GM23338 (cell line): Measurements from ENCODE around the gene XYLT1. TPM values are rescaled to one million over a fixed set of nuclear protein-coding genes. Genes with fewer than 3 reads are reported as not detected.

Source experiments
- ATAC-seq: fragments of 200-7000 bp; cut with Tn5 transposase; 3 replicates; pipeline ENCODE4 v1.9.1; 2020
- DNase-seq: peaks from one replicate; pipeline ENCODE4 v3.0.0-alpha.2; 2015; ENCODE audit warnings: low spot score
- H2AFZ ChIP-seq: fragments of 200-600 bp; sonication (generic); 2 replicates; pipeline ENCODE4 v1.8.0; 2016; ENCODE audit warnings: antibody characterized with exemption, mild to moderate bottlenecking, moderate library complexity
- H3F3A ChIP-seq: fragments of 200-600 bp; sonication (generic); replicated peaks from 2 replicates; pipeline ENCODE4 v1.8.0; 2017; ENCODE audit warnings: antibody characterized with exemption, mixed run types, low read depth
- H3K27ac ChIP-seq: fragments of 200-600 bp; sonication (generic); 2 replicates; pipeline ENCODE4 v1.6.1; 2016; ENCODE audit warnings: low read depth
- H3K27me3 ChIP-seq: fragments of 200-600 bp; sonication (generic); 2 replicates; pipeline ENCODE4 v1.8.0; 2016; ENCODE audit warnings: mild to moderate bottlenecking, mixed run types, moderate library complexity; ENCODE audit not compliant: insufficient read depth
- H3K36me3 ChIP-seq: fragments of 200-600 bp; sonication (generic); 2 replicates; pipeline ENCODE4 v1.8.0; 2016; ENCODE audit warnings: mild to moderate bottlenecking; ENCODE audit not compliant: insufficient read depth
- H3K4me1 ChIP-seq: fragments of 200-600 bp; sonication (generic); 2 replicates; pipeline ENCODE4 v1.8.0; 2016; ENCODE audit warnings: mild to moderate bottlenecking, moderate library complexity; ENCODE audit not compliant: insufficient read depth
- H3K4me2 ChIP-seq: fragments of 200-600 bp; sonication (generic); 2 replicates; pipeline ENCODE4 v1.7.1; 2017; ENCODE audit warnings: mixed run types
- H3K4me3 ChIP-seq: fragments of 200-600 bp; sonication (generic); 2 replicates; pipeline ENCODE4 v1.6.1; 2016; ENCODE audit warnings: mixed run types
- H3K79me2 ChIP-seq: fragments of 200-600 bp; sonication (generic); replicated peaks from 2 replicates; pipeline ENCODE4 v1.8.0; 2017; ENCODE audit warnings: mild to moderate bottlenecking; ENCODE audit not compliant: insufficient read depth
- H3K9me2 ChIP-seq: fragments of 200-600 bp; sonication (generic); 2 replicates; pipeline ENCODE4 v1.8.0; 2017; ENCODE audit not compliant: insufficient read depth
- H4K20me1 ChIP-seq: fragments of 200-600 bp; sonication (generic); replicated peaks from 2 replicates; pipeline ENCODE4 v1.8.0; 2017; ENCODE audit warnings: mild to moderate bottlenecking; ENCODE audit not compliant: insufficient read depth
- H3K27ac Mint-ChIP-seq: 2 replicates; pipeline ENCODE4 v1.8.0; 2020; ENCODE audit warnings: inconsistent platforms, mild to moderate bottlenecking, moderate library complexity, mixed read lengths
- H3K27me3 Mint-ChIP-seq: 3 replicates; pipeline ENCODE4 v1.8.0; 2022; ENCODE audit warnings: low read depth, mild to moderate bottlenecking, moderate library complexity, mixed read lengths, inconsistent platforms; ENCODE audit not compliant: insufficient read depth, poor library complexity
- H3K36me3 Mint-ChIP-seq: 3 replicates; pipeline ENCODE4 v1.8.0; 2021; ENCODE audit warnings: low read depth, mild to moderate bottlenecking, inconsistent platforms, moderate library complexity, mixed read lengths
- H3K4me1 Mint-ChIP-seq: 3 replicates; pipeline ENCODE4 v1.8.0; 2020; ENCODE audit warnings: mild to moderate bottlenecking, inconsistent platforms, mixed read lengths
- H3K4me3 Mint-ChIP-seq: 3 replicates; pipeline ENCODE4 v1.8.0; 2021; ENCODE audit warnings: moderate library complexity, mild to moderate bottlenecking, inconsistent platforms, mixed read lengths
- H3K9me3 Mint-ChIP-seq: 3 replicates; pipeline ENCODE4 v1.8.0; 2020; ENCODE audit warnings: moderate library complexity, mild to moderate bottlenecking, inconsistent platforms, mixed read lengths
- CREB1 ChIP-seq: fragments of 250-450 bp; sonication (Bioruptor Pico); IDR thresholded peaks from 2 replicates; pipeline ENCODE4 v1.5.0; 2020; ENCODE audit warnings: low read depth, mild to moderate bottlenecking, moderate library complexity
- CTCF ChIP-seq, 2 experiments: fragments of 200-600 bp in 1 of 2; sonication (generic) in 1 of 2; conservative IDR thresholded peaks; 2 replicates each; pipeline versions ENCODE4 v1.5.1 to v1.6.1; 2016 to 2017; ENCODE audit warnings: antibody characterized with exemption in 2 of 2, low read depth in 2 of 2, mild to moderate bottlenecking in 2 of 2, moderate library complexity in 1 of 2
- ETS1 ChIP-seq: IDR thresholded peaks from 2 replicates; pipeline ENCODE4 v1.6.1; 2016; ENCODE audit warnings: antibody characterized with exemption
- EZH2 ChIP-seq: fragments of 200-600 bp; sonication (generic); IDR thresholded peaks from one replicate; pipeline ENCODE4 v1.8.0; 2017; ENCODE audit warnings: antibody characterized with exemption, mild to moderate bottlenecking, low read depth; ENCODE audit not compliant: unreplicated experiment
- EZH2phosphoT487 ChIP-seq: fragments of 200-600 bp; sonication (generic); IDR thresholded peaks from one replicate; pipeline ENCODE4 v1.8.1; 2018; ENCODE audit warnings: antibody characterized with exemption; ENCODE audit not compliant: unreplicated experiment
- JUNB ChIP-seq: IDR thresholded peaks from one replicate; pipeline ENCODE4 v1.6.1; 2016; ENCODE audit warnings: antibody characterized with exemption; ENCODE audit not compliant: unreplicated experiment
- NANOG ChIP-seq: IDR thresholded peaks from 2 replicates; pipeline ENCODE4 v1.6.1; 2016; ENCODE audit warnings: antibody characterized with exemption, borderline replicate concordance
- POLR2AphosphoS5 ChIP-seq: IDR thresholded peaks from 2 replicates; pipeline ENCODE4 v1.6.1; 2016; ENCODE audit warnings: antibody characterized with exemption, low read depth
- REST ChIP-seq: IDR thresholded peaks from one replicate; pipeline ENCODE4 v1.6.1; 2018; ENCODE audit warnings: antibody characterized with exemption; ENCODE audit not compliant: unreplicated experiment
- STAT1 ChIP-seq: IDR thresholded peaks from one replicate; pipeline ENCODE4 v1.6.1; 2016; ENCODE audit warnings: antibody characterized with exemption; ENCODE audit not compliant: unreplicated experiment
- ZNF114 ChIP-seq: fragments of 250-450 bp; sonication (Bioruptor Pico); IDR thresholded peaks from 2 replicates; pipeline ENCODE4 v1.5.0; 2020; ENCODE audit warnings: mild to moderate bottlenecking, moderate library complexity
- ZNF331 ChIP-seq: fragments of 250-450 bp; sonication (Bioruptor Pico); IDR thresholded peaks from 2 replicates; pipeline ENCODE4 v1.5.0; 2020; ENCODE audit warnings: low read depth, mild to moderate bottlenecking, moderate library complexity
- ZNF462 ChIP-seq: fragments of 250-450 bp; sonication (Bioruptor Pico); IDR thresholded peaks from 2 replicates; pipeline ENCODE4 v1.5.0; 2020; ENCODE audit warnings: mild to moderate bottlenecking, moderate library complexity
- polyA plus RNA-seq: library from polyadenylated mRNA; unstranded; fragments of >200 nt; fragmentation: Nextera tagmentation; extraction: Ambion mirVana; gene quantifications from 2 replicates; pipeline ENCODE4 v1.2.1, GENCODE V29; 2016
- total RNA-seq: library from RNA; depleted of rRNA; stranded (reverse); fragments of >200 nt; shearing (Covaris generic); gene quantifications from 2 replicates; pipeline ENCODE4 v1.2.3, GENCODE V29; 2014

The XYLT1 gene
- total and polyA plus RNA-seq, 2 experiments from 2014 or later: 3.5 to 24.7 TPM

- no peaks in the 10 kb centered on the region for H3K4me1 ChIP-seq
- no peaks in the 10 kb centered on the region for H3K27me3 ChIP-seq
- peaks cover 8% of the 10 kb centered on the region; the same call in 1 of the 2 replicates for H4K20me1 ChIP-seq
- no peaks in the 10 kb centered on the region for H3F3A ChIP-seq
- no peak overlapping the region for H3K4me3 ChIP-seq
- peaks cover 4% of the 10 kb centered on the region for H3K27me3 Mint-ChIP-seq
- no peak overlapping the region for H2AFZ ChIP-seq
- ATAC-seq (no peak), DNase-seq (no peak)
- no peak overlapping the region for H3K27ac Mint-ChIP-seq
- no peaks in the 10 kb centered on the region for H3K36me3 ChIP-seq
- H3K79me2 ChIP-seq: no peaks in the 10 kb centered on the region; the same call in 1 of the 2 replicates
- no peak overlapping the region for H3K4me3 Mint-ChIP-seq
- H3K4me2 ChIP-seq: no peak overlapping the region
- no peaks in the 10 kb centered on the region for H3K9me2 ChIP-seq
- H3K27ac ChIP-seq: no peak overlapping the region
- no peaks in the 10 kb centered on the region; the same call in 2 of the 3 replicates for H3K9me3 Mint-ChIP-seq
- H3K4me1 Mint-ChIP-seq: no peaks in the 10 kb centered on the region; the same call in 1 of the 3 replicates
- TF ChIP-seq ZNF331 (CRISPR knock-in tag) (no peak), EZH2phosphoT487 (no peak), ZNF114 (no peak), EZH2 (no peak), JUNB (no peak), POLR2AphosphoS5 (no peak), ZNF462 (CRISPR knock-in tag) (no peak), ETS1 (no peak), NANOG (no peak), CREB1 (CRISPR knock-in tag) (no peak), CTCF (conservative IDR thresholded peaks at IDR 0.05; ENCODE audit: low read depth in 2 of 2) (no peak), REST (no peak), STAT1 (no peak)
- H3K36me3 Mint-ChIP-seq: no peaks in the 10 kb centered on the region
These were observed 130.8 kb downstream of the XYLT1 start for GRCh38 chr16:17339764-17340541.
